ENCODE data around the gene NFE2L2. TPM values are rescaled to one million over a fixed set of nuclear protein-coding genes. Genes with fewer than 3 reads are reported as not detected.

NFE2L2 gene
- total and polyA plus RNA-seq, 9 of the 15 experiments (the other 6 are each of a cell fraction or from before 2014, with no cell fraction given): 29.3 to 120 (median 59.3) TPM

DNA sequence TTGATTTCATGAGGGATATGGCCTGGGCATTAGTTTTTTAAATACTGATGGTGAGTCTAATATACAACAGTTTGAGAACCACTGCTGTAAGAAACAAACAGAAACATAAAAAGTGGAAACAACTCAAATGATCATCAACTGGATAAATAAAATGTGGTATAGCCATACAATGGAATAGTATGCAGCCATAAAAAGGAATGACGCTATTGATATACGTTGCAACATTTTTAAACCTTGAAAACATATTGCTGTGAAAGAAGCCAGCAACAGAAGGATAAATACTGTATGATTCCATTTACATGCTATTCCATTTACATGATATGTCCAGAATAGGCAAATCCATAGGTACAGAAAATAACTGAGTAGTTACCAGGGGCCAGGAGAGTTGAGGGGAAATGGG is 6.5 kb downstream of the NFE2L2 start (continued):
- TF ChIP-seq TEAD1 (CRISPR knock-in tag; IDR thresholded peaks at IDR 0.05) (no peak), ARID3A (IDR thresholded peaks at IDR 0.05; ENCODE audit: borderline replicate concordance, low read depth, low read length) (no peak), ZNF224 (CRISPR knock-in tag; IDR thresholded peaks at IDR 0.05) (no peak), SIN3A (IDR thresholded peaks at IDR 0.05; ENCODE audit: borderline replicate concordance in 2 of 2, control insufficient read depth in 1 of 2, low read depth in 2 of 2, low read length in 2 of 2) (no peak), ZMIZ1 (IDR thresholded peaks at IDR 0.05; ENCODE audit: low read depth in 2 of 2, low read length in 2 of 2) (no peak), ETV1 (tag; conservative IDR thresholded peaks at IDR 0.05; ENCODE audit: low read depth) (no peak), ZNF263 (CRISPR knock-in tag; IDR thresholded peaks at IDR 0.05; ENCODE audit: borderline replicate concordance) (no peak), RBFOX2 (IDR thresholded peaks at IDR 0.05; ENCODE audit: low read depth, low read length) (no peak; the same call in 1 of the 2 replicates), EZH2 (IDR thresholded peaks at IDR 0.05; ENCODE audit: borderline replicate concordance, low read depth, low read length) (no peak), SMARCA5 (IDR thresholded peaks at IDR 0.05) (peak; percentile 62; the same call in 1 of the 2 replicates), BCOR (IDR thresholded peaks at IDR 0.05) (peak; percentile 91), MITF (IDR thresholded peaks at IDR 0.05) (no peak), ASH1L (IDR thresholded peaks at IDR 0.05; ENCODE audit: borderline replicate concordance, low read depth, partially characterized antibody) (no peak), ZNF253 (CRISPR knock-in tag; conservative IDR thresholded peaks at IDR 0.05) (no peak), ZNF175 (CRISPR knock-in tag; IDR thresholded peaks at IDR 0.05; ENCODE audit: low read depth) (no peak)
- TF ChIP-seq, protein P1, sequence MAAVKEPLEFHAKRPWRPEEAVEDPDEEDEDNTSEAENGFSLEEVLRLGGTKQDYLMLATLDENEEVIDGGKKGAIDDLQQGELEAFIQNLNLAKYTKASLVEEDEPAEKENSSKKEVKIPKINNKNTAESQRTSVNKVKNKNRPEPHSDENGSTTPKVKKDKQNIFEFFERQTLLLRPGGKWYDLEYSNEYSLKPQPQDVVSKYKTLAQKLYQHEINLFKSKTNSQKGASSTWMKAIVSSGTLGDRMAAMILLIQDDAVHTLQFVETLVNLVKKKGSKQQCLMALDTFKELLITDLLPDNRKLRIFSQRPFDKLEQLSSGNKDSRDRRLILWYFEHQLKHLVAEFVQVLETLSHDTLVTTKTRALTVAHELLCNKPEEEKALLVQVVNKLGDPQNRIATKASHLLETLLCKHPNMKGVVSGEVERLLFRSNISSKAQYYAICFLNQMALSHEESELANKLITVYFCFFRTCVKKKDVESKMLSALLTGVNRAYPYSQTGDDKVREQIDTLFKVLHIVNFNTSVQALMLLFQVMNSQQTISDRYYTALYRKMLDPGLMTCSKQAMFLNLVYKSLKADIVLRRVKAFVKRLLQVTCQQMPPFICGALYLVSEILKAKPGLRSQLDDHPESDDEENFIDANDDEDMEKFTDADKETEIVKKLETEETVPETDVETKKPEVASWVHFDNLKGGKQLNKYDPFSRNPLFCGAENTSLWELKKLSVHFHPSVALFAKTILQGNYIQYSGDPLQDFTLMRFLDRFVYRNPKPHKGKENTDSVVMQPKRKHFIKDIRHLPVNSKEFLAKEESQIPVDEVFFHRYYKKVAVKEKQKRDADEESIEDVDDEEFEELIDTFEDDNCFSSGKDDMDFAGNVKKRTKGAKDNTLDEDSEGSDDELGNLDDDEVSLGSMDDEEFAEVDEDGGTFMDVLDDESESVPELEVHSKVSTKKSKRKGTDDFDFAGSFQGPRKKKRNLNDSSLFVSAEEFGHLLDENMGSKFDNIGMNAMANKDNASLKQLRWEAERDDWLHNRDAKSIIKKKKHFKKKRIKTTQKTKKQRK (IDR thresholded peaks at IDR 0.05; ENCODE audit: borderline replicate concordance, low read depth, low read length): no peak

Data from K562 (cell line).